Caki2 (cell line): ENCODE measurements around the gene NTN4. TPM values are rescaled to one million over a fixed set of nuclear protein-coding genes. Genes with fewer than 3 reads are reported as not detected.

ENCODE experiments used
- DNase-seq: peaks from one replicate; pipeline ENCODE4 v3.0.0-alpha.2; 2015; ENCODE audit warnings: low read depth
- in situ Hi-C: cut with HindIII; loops from 2 replicates; pipeline ENCODE4 v1.10.0; 2016; ENCODE audit warnings: low sequenced_read_pairs, low pct_unique_long_range_greater_than_20kb, mixed read lengths
- total RNA-seq: library from RNA; depleted of rRNA; stranded (reverse); fragments of >200 nt; shearing (Covaris generic); gene quantifications from 2 replicates; pipeline ENCODE4 v1.2.3, GENCODE V29; 2014; ENCODE audit warnings: low replicate concordance

NTN4 gene
- total RNA-seq, 1 experiment from 2014 or later: 91.7 TPM

DNA sequence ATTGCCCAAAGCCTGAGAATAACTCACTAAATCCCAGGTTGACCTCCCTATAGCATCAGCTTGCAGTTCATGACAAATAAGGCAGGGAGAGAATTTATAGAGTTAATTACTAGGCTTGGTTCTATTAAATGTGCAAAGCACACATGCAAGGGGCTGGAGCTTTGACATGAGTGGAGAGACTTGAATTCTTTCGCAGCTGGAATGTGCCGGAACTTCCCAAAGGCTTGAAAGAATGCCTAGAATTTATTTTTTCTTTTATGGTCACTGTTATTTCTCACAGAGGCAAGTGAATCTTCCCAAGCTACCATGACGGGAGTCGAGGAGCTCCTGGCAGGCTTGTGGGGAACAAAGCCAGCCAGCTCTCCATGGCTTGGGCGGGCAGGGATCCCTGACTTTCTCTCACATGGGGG lies 143.8 kb downstream of the NTN4 start:
- in situ Hi-C loops: no loop called here
- DNase-seq: no peak

DNA sequence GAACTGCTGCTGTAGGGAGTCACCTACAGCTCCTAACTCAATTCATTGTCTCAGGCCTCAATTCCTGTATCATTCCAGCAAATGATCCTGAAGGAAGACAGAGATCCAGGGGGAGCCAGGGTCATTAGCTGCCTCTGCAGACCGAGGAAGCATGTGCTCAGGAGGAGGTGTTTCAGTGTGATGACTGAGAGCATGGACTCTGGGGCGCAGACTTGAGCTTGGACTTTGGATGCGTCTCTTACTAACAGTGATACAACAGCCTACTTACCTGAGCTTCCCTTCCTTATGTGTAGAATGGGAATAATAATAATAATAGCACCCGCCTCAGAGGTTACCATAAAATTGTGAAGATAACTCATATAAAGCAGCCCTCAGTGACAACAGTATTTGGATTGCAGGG lies 147.3 kb downstream of the NTN4 start:
- no peak for DNase-seq
- in situ Hi-C loops: no loop called here

DNA sequence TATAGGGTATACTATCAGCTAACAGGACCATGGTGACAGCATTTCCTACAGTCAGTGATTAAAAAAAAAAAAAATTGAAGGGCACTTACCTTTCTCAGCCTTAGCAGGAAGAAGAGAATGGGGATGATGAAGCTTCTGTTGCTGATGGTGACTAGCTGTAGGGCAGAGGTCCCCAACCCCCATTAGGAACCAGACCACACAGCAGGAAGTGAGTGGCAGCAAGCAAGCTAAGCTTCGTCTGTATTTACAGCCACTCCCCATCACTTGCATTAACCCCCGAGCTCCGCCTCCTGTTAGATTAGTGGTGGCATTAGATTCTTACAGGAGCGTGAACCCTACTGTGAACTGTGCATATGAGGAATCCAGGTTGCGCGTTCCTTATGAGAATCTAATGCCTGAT lies 148.0 kb downstream of the NTN4 start:
- no peak for DNase-seq
- in situ Hi-C loops: no loop called here

DNA sequence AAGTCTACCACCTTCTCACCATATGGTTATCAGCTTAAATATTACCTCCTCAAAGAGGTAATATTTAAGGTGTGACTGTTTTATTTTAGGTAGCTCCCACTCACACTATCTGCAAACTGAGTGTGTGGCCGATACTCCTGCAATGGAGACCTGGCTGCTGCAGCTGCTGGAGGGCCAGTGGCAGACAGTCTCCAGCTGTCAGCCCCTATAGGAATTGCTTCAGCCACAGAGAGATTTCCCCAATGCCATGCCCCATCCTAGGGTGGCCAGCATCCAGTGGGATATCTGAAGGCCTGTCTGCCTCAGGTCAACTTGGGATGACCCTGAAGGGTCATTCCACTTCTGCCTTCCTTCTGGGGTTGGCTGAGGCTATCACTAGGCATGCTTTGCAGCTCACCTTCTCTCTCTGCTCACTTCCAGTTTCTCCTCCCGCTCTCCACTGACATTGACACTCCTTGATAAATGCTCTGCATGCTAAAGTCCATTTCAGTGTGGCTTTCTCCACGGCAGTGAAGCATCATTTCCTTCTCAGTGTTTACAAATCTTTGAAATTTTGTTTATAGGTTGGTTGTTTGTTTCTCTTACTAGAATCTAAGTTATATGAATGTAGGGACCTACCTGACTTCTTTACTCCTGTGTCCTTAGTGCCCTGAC lies 149.1 kb downstream of the NTN4 start:
- in situ Hi-C loops: no loop called here
- no peak for DNase-seq

DNA sequence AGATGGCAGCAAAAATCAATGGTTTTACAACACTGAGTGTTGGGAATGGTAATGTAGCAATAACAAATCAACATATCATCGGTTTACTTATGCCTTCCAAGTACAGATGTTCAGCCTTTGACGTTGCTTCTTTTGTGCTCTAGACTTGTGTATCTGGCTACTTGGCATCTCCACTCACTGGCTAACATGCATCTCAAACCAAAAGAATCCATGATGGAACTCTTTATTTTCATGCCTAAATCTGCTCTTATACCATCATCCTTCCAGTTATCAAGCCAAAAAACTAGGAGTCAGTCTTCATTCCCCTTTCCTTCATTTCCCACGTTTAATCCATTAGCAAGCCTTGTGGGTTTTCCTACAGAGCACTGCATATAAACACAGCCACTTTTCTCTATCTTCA lies 150.0 kb downstream of the NTN4 start:
- in situ Hi-C loops: no loop called here
- no peak for DNase-seq

DNA sequence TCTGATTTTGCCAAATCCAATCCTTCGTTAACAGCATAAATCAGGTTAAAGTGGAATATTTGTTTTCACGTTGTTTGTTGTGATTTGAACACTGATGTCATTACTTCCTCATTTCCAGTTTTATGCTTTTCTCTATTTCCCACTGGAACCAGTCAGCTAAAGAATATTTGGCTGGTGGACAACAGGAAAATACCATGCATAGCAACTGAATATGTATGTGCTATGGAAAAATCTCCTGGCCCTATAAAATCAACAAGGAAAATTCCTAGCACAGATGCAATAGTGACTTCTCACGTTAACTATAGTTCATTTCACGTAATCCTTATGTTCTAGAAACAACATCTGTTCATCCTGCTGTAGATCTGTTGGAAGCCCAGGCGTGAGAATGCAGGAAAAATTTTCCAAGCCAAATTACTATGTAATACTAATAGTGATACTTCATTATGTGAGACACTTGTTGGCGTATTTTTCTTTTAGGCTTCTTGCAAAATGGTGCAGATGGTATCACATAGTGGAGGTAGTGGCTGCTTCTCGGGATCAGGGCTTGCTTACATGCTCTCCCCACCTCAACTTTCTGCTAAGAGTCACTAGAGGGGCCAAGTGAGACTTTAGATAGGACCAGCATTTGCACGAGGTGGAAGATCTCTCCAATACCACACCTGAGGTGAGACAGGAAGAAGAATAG lies 153.0 kb downstream of the NTN4 start:
- no peak for DNase-seq
- in situ Hi-C loops: no loop called here

DNA sequence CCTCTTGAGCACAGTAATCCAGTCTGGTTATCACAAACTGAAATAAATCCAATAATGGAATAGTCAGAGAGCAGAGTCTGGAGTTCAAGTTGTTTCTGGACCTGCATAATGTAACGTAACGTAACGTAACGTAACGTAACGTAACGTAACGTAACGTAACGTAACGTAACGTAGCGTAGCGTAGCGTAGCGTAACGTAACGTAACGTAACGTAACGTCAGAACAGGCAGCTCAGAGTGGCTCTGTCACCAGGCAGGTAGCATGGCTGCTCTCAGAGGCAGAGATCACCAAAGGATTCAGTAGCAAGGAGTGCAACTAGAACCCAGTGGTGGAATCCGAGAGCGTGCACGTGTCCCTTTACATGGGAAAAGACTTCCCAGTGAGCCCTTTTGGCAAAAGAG lies 153.6 kb downstream of the NTN4 start:
- in situ Hi-C loops: no loop called here
- DNase-seq: no peak

DNA sequence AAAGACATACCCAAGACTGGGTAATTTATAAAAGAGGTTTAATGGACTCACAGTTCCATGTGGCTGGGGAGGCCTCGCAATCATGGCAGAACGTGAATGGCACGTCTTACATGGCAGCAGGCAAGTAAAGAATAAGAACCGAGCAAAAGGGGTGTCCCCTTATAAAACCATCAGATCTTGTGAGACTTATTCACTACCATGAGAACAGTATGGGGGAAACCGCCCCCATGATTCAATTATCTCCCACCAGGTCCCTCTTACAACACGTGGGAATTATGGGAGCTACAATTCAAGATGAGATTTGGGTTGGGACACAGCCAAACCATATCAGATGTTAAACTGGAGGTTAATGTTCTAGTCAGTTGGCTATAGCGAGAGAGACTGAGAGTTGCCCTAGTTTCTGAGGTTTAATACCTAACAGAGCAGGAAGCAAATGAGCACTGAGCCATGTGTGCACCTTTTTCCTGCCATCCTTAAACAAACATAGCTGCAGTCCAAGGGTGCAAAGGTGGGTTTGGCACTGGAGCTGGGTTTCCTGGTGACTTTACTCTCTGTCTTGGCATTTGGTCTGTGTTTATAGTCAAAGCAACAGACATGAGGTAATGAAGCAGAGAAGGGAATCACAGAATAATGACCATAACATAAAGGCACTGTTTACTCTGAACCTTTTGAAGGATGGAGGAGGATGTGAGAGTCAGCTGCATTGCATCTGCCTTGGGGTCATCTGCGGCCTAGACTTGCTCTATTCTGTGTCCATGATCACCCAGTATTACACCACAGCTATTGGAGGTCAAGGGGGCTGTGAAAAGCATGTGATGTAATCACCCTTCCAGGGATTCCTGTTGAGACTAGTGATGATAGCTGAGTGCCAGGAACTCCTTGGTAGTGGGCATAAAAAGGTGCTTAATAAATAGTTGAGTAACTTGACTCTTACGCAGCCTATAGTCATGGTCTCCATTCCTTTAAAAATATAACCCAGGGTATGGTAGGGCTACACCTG lies 155.6 kb downstream of the NTN4 start:
- peak; percentile 99 for DNase-seq
- in situ Hi-C loops: no loop called here

DNA sequence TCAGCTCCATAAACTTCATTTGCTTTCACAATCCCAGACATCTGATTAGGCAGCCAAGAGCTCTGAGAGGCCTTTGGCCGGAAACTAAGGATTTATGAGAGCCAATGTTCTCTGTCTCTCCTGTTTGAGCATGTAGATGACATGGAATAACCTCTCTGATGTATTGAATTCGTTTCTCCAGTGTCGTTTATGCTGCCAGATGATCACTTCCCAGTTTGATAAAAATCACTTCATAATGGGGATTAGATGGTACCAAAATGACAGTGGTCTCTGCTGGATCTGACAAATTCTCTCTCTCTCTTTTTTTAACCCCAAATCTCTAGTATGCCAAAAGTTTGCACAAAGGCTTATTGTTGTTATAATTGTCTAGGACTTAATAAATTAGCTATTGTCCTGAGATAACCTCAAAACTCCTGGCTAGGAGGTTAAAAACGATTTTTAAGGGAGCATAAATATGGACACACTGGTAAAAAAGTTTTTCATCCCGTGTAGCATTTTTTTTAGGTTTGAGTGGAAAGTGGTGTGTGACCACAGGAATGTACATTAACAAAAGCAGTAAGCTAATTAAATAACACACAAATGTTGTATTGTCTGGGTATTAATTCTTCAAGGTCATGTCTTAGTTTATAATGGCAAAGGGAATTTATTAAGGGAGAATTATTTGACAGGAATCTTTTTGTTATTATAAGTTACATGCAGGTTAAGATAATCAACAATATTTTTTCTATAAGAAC lies 156.7 kb downstream of the NTN4 start:
- DNase-seq: no peak
- in situ Hi-C loops: no loop called here

DNA sequence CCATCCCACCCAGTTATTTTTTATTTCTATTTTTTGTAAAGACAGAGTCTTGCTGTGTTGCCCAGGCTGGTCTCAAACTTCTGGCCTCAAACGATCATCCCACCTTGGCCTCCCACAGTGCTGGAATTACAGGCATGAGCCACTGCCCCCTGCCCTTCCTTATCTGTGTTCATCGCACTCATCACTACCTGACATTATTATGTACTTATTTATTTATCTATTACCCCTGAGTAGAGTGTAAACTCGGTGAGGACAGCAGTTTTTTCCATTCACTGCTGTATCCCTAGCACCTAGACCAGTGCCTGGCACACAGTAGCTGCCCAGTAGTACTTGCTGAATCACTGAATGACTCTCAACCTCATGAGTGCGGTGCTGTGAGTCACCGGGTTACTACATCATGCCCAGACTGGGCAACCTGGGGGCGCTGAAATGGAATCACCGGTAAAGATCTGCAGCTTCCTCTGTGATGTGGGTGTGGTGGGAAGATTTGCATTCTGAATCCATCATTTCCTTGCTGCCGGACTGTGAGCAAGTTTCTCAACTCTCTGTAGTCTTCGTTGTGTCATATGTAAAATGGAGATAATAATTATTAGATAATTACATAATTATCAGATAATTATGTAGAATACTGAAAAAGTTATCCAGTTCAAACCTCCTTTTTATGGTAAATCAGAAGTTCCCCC lies 157.4 kb downstream of the NTN4 start:
- in situ Hi-C loops: no loop called here
- DNase-seq: peak; percentile 74

DNA sequence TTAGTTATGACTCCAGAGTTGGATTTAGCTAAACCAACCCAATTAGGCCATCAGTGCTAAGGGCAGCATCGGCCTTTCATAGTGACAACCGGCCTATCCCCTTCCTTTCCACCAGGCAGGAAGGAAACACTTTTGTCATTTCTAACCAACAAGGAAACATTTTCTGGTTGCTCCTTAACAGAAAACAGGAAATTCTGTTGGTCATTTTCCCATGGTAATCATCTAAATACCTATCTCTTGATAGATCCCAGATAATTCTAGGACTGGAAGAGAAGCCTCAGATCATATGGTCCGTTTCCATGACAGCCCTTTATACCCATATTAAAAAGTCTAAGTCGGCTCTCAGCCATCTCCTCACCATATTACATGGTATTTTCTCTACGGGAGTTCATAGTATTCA lies 160.1 kb downstream of the NTN4 start:
- in situ Hi-C loops: no loop called here
- DNase-seq: no peak

DNA sequence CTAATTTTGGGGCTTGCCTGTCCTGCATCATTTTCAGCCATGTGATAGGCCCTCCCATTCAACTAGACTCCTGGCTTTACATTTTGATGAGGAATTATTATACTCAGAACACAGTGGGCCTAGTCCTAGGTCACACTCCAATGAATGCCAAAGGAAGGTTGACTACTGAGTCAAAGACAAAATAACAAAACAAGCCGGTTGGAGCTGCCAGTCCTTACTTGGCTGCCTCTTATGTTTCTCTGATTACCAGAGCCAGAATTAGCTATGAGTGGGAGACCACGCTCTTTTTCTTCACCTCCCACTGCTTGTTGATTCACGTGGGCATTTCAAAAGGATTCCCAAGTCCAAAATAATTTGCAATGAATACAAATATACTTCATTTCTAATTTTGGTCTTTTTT lies 161.2 kb downstream of the NTN4 start:
- DNase-seq: no peak
- in situ Hi-C loops: no loop called here

DNA sequence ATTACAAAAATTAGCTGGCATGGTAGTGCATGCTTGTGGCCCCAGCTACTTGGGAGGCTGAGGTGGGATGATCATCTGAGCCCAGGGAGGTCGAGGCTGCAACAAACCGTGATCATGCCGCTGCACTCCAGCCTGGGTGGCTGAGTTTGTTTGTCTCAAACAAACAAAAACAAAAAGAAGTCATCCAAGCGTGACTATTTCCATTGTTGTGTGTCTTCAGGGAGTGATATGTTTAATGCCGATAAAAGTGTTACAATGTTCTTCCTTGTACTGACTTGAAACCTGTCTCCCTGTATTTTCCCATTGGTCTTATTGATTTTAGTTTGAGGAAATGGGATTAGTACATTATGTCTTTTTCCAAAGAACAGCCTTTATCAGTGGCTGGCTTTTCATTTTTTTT lies 163.7 kb downstream of the NTN4 start:
- in situ Hi-C loops: no loop called here
- no peak for DNase-seq

DNA sequence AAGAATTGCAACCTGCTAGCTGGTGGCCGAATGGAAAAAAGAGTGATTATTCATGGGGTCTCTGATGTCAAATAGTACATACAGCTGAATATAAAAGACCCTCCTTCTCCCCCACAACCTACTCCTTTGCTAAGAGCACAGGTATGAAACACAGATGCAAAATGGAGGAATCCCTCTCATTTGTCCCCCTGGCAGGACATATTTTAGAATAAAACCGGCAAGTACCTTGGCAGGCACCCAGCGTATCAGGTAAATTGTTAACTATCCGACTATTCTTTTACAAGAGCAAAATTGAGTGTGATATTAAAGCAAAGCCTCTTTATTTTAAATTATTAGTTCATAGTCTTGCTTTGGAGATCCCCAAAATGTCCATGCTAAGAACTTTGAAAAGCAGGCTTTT lies 165.6 kb downstream of the NTN4 start:
- in situ Hi-C loops: no loop called here
- DNase-seq: no peak

DNA sequence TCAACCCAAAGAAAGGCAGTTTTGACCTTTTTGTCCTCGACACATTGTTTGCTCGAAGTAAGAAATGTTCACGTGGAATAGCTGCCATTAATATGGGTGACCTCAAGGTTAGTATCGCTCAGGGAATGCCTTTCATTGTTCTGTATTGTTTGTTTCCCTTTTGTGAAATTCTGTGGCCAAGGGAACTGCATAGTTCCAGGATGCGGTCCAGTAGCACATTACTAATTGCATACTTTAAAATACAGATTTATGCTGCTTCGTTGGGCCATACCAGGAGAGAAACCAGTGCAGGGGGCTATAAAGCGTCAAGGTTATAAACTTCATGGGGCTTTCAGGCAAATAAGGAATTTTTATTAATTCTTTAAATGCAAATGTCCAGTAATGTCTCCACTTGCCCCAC lies 166.0 kb downstream of the NTN4 start:
- DNase-seq: peak; percentile 59
- in situ Hi-C loops: no loop called here

DNA sequence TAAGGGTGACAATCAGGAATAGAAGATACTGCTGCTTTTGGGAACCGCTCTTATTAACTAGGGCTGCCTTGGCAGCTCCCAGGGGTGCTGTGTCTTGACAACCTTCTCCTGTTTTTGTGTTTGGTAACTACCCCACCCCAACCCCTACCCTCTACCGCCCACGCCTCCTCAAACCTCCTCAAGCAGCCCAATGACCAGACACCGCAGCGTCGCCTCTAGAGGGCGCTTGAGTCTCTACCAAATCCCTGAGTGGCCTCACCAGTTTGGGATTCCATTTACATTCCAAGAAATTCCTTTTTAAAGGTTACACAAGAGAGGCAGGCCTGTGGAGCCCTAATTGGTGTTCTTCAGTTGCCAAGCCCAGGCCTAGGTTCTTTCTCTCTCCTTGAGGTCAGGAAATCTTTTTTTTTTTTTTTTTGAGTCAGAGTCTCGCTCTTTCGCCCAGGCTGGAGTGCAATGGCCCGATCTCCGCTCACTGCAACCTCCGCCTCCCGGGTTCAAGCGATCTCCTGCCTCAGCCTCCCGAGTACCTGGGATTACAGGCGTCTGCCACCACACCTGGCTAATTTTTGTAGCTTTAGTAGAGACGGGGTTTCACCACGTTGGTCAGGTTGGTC lies 166.9 kb downstream of the NTN4 start:
- peak; percentile 37 for DNase-seq
- in situ Hi-C loops: no loop called here

DNA sequence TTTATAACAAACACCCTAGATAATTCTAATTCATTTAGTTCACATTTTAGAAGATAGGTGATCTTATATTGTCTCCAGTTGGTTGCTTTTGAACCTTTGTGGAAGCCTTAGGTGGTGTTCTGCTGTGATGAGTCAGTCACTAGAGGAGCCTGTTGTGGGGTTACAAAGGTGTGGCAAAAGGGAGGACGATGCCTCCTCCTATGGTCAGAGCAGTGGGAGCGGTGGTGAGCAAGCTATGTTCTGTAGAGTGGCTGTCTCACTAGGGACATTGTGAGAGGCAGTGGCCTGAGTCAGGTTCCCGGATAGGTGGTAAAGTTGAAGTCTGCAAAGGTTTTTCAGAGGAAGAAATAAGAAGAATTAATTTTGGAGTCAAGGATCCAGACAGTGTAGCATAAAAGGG lies 167.7 kb downstream of the NTN4 start:
- in situ Hi-C loops: no loop called here
- no peak for DNase-seq

DNA sequence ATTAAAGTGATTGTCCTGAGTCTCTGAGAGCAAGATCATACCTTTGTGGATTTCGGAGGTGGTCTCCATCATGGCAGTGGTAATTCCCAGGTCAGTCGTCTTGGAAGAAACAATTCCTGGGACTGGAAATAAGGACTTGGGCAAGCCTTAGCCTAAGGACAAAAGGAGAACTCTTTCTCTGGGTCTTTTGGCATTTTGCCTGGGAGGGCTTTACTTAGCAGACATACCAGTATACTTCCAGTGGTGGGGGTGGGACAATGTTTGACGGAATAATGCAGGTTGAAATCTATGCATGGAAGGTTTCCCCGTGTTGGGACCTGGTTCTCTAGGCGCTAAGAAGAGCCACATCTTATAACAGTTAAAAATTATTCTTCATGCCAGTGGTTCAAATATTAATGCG lies 168.8 kb downstream of the NTN4 start:
- no peak for DNase-seq
- in situ Hi-C loops: no loop called here
